Effector CD8-positive, alpha-beta T cell (primary cell): ENCODE results near the gene LIN7C.

Experiments
- DNase-seq: peaks from one replicate; lab custom pipeline; 2025; lab: John Stamatoyannopoulos, UW

LIN7C gene

GRCh38 chr11:27507557-27508322, 1.2 kb upstream of the LIN7C start:
- DNase-seq = no peak

- DNase-seq = no peak
These were observed 788 bp downstream of the LIN7C start for GRCh38 chr11:27505781-27506180.

GRCh38 chr11:27504205-27504604, 2.4 kb downstream of the LIN7C start:
- DNase-seq = no peak

- DNase-seq = no peak
These were observed 5.5 kb downstream of the LIN7C start for GRCh38 chr11:27501100-27501499.

GRCh38 chr11:27497911-27498310, 8.7 kb downstream of the LIN7C start:
- no peak for DNase-seq

GRCh38 chr11:27497284-27497866, 9.2 kb downstream of the LIN7C start:
- DNase-seq = no peak

GRCh38 chr11:27496461-27496860, 10.1 kb downstream of the LIN7C start:
- no peak for DNase-seq

- no peak for DNase-seq
These were observed 10.8 kb downstream of the LIN7C start for GRCh38 chr11:27495710-27496300.

- no peak for DNase-seq
These were observed 17.5 kb downstream of the LIN7C start for GRCh38 chr11:27489092-27489491.

- no peak for DNase-seq
These were observed 18.9 kb downstream of the LIN7C start for GRCh38 chr11:27487706-27488105.

- no peak for DNase-seq
These were observed 20.4 kb downstream of the LIN7C start for GRCh38 chr11:27485930-27486773.

- DNase-seq = no peak
These were observed 23.8 kb downstream of the LIN7C start for GRCh38 chr11:27482793-27483192.

GRCh38 chr11:27481992-27482391, 24.6 kb downstream of the LIN7C start:
- no peak for DNase-seq

GRCh38 chr11:27477831-27478230, 28.7 kb downstream of the LIN7C start:
- DNase-seq = no peak

GRCh38 chr11:27477243-27477642, 29.3 kb downstream of the LIN7C start:
- no peak for DNase-seq

- no peak for DNase-seq
These were observed 30.9 kb downstream of the LIN7C start for GRCh38 chr11:27475622-27476021.

- DNase-seq = no peak
These were observed 33.6 kb downstream of the LIN7C start for GRCh38 chr11:27473017-27473406.

- peak; percentile 62 for DNase-seq
These were observed 34.1 kb downstream of the LIN7C start, which contains the start of gene LGR4 for GRCh38 chr11:27472398-27473016. Gene LGR4 (minus strand): TSS chr11:27472790. CDS start chr11:27472302, 488 bp downstream.

- DNase-seq = peak; percentile 9
These were observed 34.8 kb downstream of the LIN7C start for GRCh38 chr11:27471589-27472397.

- DNase-seq = no peak
These were observed 35.6 kb downstream of the LIN7C start for GRCh38 chr11:27470826-27471588.
